NCI-H774 (cell line): ENCODE results near the gene DAGLA.

Source experiments
- DNase-seq: peaks from one replicate; lab custom pipeline; 2025; lab: John Stamatoyannopoulos, UW

DAGLA gene

GRCh38 chr11:61780581-61781162, 100.5 kb downstream of the DAGLA start:
- no peak for DNase-seq

GRCh38 chr11:61781585-61781984, 101.4 kb downstream of the DAGLA start:
- DNase-seq: no peak

- no peak for DNase-seq
These were observed 102.1 kb downstream of the DAGLA start for GRCh38 chr11:61782299-61782698.

- DNase-seq: no peak
These were observed 102.7 kb downstream of the DAGLA start for GRCh38 chr11:61782841-61783240.

GRCh38 chr11:61783717-61784505, 103.7 kb downstream of the DAGLA start:
- no peak for DNase-seq

GRCh38 chr11:61784506-61784805, 104.3 kb downstream of the DAGLA start:
- no peak for DNase-seq

GRCh38 chr11:61785837-61786402, 105.7 kb downstream of the DAGLA start:
- no peak for DNase-seq

- no peak for DNase-seq
These were observed 107.8 kb downstream of the DAGLA start for GRCh38 chr11:61787928-61788491.

GRCh38 chr11:61791737-61792309, 111.6 kb downstream of the DAGLA start:
- DNase-seq: peak; percentile 59

- peak; percentile 92 for DNase-seq
These were observed 112.3 kb downstream of the DAGLA start, which contains the start of the genes FEN1 and TMEM258 for GRCh38 chr11:61792310-61793082. Gene FEN1 (plus strand): TSS chr11:61792911. CDS start chr11:61795362, 2,451 bp downstream. Gene TMEM258 (minus strand): TSS chr11:61792599. CDS start chr11:61792558, 41 bp downstream.

GRCh38 chr11:61793083-61793828, 113.1 kb downstream of the DAGLA start:
- no peak for DNase-seq

GRCh38 chr11:61793829-61794204, 113.6 kb downstream of the DAGLA start:
- no peak for DNase-seq

GRCh38 chr11:61794579-61794978, 114.4 kb downstream of the DAGLA start:
- no peak for DNase-seq

GRCh38 chr11:61795459-61795858, 115.3 kb downstream of the DAGLA start:
- DNase-seq: no peak

GRCh38 chr11:61795876-61796526, 115.8 kb downstream of the DAGLA start:
- DNase-seq: no peak
